ENCODE data around the gene SYNE3. TPM values are rescaled to one million over a fixed set of nuclear protein-coding genes. Genes with fewer than 3 reads are reported as not detected.
"Not testable (repeated sequence)": the region's sequence is repeated elsewhere in the genome, so short reads cannot be mapped to it uniquely, and the experiment has no call there.

The SYNE3 gene
- total RNA-seq, 1 donor from 2014 or later, result 11.3 TPM

DNA sequence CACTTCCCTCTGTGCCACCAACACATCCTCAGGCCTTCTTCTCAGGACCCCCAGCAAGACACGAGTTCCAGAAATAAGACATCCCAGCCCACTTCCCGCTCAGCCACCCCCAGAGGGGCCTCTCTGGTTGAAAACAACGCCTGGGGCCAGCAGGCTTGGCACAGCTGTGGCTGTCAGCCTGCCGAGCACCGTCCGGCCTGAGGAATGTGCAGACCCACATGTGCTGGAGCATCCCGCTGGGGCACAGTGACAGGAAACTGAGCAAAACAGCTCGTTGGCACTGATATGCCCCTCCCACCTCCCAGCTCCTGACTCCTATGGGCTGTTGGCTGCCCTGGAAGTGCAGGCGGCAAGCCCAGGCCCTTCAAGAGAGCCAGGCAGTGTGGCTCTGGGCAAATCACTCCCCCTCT lies 1.4 kb downstream of the SYNE3 start:
- Histone ChIP-seq H3K4me3 (peak overlapping the region; percentile 91), H3K27me3 (ENCODE audit: low read depth) (no peaks in the 10 kb centered on the region), H3K4me1 (peaks cover 77% of the 10 kb centered on the region), H3K27ac (replicated peaks) (peak overlapping the region; percentile 94), H3K36me3 (no peaks in the 10 kb centered on the region), H3K9me3 (replicated peaks) (no peaks in the 10 kb centered on the region)
- intact Hi-C loops (cut with micrococcal nuclease), result no loop called here
- peak; percentile 67 for DNase-seq
- TF ChIP-seq, protein P1, sequence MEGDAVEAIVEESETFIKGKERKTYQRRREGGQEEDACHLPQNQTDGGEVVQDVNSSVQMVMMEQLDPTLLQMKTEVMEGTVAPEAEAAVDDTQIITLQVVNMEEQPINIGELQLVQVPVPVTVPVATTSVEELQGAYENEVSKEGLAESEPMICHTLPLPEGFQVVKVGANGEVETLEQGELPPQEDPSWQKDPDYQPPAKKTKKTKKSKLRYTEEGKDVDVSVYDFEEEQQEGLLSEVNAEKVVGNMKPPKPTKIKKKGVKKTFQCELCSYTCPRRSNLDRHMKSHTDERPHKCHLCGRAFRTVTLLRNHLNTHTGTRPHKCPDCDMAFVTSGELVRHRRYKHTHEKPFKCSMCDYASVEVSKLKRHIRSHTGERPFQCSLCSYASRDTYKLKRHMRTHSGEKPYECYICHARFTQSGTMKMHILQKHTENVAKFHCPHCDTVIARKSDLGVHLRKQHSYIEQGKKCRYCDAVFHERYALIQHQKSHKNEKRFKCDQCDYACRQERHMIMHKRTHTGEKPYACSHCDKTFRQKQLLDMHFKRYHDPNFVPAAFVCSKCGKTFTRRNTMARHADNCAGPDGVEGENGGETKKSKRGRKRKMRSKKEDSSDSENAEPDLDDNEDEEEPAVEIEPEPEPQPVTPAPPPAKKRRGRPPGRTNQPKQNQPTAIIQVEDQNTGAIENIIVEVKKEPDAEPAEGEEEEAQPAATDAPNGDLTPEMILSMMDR (IDR thresholded peaks at IDR 0.05; ENCODE audit: borderline replicate concordance), result no peak

DNA sequence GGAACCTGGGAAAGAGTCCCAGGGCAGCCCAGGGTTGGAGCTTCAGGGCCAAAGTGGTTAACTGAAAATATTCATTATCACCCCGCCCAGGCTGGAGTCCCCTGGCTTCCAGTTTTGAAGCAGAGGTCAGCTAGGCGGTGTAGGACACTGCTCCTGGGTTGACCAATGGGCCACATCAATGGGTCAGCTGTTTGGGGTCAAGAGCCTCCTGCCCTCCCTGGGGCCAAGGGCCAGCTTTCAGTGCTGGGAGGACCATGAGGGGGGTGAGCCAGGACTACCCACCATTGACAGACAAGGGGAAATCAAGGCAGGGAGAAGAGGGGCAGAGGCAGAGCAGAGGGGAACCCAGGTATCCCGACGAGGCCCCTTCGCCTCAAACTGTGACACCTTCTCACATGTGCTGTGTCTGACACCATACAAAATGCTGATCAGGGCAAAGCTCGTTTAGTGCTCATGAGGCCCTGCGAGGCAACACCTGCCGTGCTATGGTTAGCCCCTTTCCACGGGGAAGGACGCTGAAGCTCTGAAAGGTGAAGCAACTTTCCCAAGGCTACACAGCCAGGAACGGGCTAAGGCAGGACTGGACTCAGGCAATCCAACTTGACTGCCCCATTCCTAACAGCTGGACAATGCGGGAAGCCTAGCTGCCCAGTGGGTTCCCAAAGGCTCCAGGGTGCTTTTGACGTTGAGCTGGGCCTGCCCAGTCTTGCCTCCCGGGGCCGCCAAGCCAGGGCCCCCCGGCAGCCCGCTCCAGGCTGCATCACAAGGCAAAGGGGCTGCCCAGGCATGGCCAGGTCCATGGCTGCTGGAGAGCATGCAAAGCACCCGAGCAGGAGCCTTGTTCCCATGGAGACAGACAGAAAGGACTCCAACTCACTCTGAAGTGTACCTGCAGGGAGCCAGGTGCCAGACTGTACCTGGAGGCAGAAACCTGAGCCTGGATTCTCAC lies 2.0 kb downstream of the SYNE3 start:
- peaks cover 73% of the 10 kb centered on the region for H3K4me1 ChIP-seq
- no peaks in the 10 kb centered on the region for H3K36me3 ChIP-seq
- H3K27me3 ChIP-seq (ENCODE audit: low read depth), result no peaks in the 10 kb centered on the region
- peak overlapping the region; percentile 94 for H3K27ac ChIP-seq (replicated peaks)
- peak overlapping the region; percentile 91 for H3K4me3 ChIP-seq
- H3K9me3 ChIP-seq (replicated peaks), result no peaks in the 10 kb centered on the region
- intact Hi-C loops (cut with micrococcal nuclease), result no loop called here
- TF ChIP-seq, protein P1 (IDR thresholded peaks at IDR 0.05; ENCODE audit: borderline replicate concordance), result no peak
- no peak for DNase-seq

DNA sequence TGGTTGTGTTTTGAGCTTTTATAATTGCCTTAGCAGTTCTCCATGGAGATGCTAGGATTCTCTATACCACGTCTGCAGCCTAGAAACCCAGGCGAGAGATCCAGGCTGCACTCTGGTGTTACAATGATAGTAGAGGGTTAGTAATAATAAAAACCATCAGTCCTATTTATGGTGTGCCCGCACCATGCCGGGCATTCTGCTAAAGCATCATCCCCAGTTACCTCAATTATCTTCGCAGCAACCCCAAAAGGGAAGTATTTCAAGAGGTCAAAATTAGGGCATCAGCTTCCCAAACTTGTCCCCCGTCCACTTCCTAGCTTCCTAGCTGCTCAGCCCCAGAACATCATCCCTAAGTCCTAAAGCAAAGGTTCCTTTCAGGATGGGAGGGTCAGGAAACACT lies 3.2 kb downstream of the SYNE3 start:
- intact Hi-C loops (cut with micrococcal nuclease), result no loop called here
- no peak for DNase-seq

DNA sequence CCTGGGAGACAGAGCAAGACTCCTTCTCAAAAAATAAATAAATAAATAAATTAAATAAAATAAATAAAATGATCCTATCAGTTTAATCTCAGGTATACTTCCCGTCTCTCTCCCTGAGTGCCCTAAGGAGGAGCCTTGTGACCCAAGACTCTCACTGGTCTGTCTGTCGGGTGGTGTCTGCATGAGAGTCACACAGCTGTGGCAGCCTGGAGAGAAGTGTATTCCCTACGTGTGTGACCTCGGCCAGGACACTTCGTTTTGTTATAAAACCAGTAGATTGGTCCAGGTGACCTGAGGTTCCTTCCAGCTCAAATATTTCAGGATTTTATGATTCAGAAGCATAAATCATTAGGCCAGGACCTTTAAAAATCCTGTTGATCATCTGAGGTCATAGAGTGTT lies 4.8 kb downstream of the SYNE3 start:
- TF ChIP-seq, protein P1 (IDR thresholded peaks at IDR 0.05; ENCODE audit: borderline replicate concordance), result no peak
- Histone ChIP-seq H3K4me3 (no peak overlapping the region), H3K27ac (replicated peaks) (peak overlapping the region; percentile 15), H3K27me3 (ENCODE audit: low read depth) (no peaks in the 10 kb centered on the region), H3K9me3 (replicated peaks) (no peaks in the 10 kb centered on the region), H3K36me3 (no peaks in the 10 kb centered on the region), H3K4me1 (peaks cover 73% of the 10 kb centered on the region)
- DNase-seq, result no peak
- intact Hi-C loops (cut with micrococcal nuclease), result no loop called here

More for the DNA sequence above, 3.2 kb downstream of the SYNE3 start:
- no peaks in the 10 kb centered on the region for H3K36me3 ChIP-seq
- H3K27me3 ChIP-seq (ENCODE audit: low read depth), result no peaks in the 10 kb centered on the region
- H3K4me3 ChIP-seq, result no peak overlapping the region
- TF ChIP-seq, protein P1 (IDR thresholded peaks at IDR 0.05; ENCODE audit: borderline replicate concordance), result no peak
- H3K9me3 ChIP-seq (replicated peaks), result no peaks in the 10 kb centered on the region
- H3K4me1 ChIP-seq, result peaks cover 73% of the 10 kb centered on the region
- H3K27ac ChIP-seq (replicated peaks), result peak overlapping the region; percentile 94

DNA sequence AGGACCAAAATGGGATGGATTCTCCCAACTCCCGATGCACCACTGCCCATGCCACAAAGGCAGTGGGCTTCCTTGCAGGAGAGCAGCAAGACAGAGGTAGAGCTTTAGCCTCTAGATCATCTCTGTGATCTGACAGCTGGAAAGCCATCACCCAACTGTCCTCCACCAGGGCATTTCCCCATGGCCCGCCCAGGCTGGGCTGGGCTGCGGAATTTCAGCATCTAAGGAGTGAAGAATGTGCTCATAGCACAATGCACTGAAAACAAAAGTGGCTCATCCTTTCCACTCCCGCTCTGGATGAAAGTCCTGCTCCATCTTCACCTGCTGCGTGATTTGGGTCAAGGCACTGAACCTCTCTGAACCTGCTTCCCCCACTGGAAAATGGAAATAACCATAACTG lies 5.6 kb downstream of the SYNE3 start:
- H3K4me3 ChIP-seq, result no peak overlapping the region
- no peaks in the 10 kb centered on the region for H3K9me3 ChIP-seq (replicated peaks)
- DNase-seq, result no peak
- TF ChIP-seq, protein P1 (IDR thresholded peaks at IDR 0.05; ENCODE audit: borderline replicate concordance), result no peak
- no peak overlapping the region for H3K27ac ChIP-seq (replicated peaks)
- no peaks in the 10 kb centered on the region for H3K36me3 ChIP-seq
- H3K4me1 ChIP-seq, result peaks cover 74% of the 10 kb centered on the region
- no peaks in the 10 kb centered on the region for H3K27me3 ChIP-seq (ENCODE audit: low read depth)
- intact Hi-C loops (cut with micrococcal nuclease), result no loop called here

DNA sequence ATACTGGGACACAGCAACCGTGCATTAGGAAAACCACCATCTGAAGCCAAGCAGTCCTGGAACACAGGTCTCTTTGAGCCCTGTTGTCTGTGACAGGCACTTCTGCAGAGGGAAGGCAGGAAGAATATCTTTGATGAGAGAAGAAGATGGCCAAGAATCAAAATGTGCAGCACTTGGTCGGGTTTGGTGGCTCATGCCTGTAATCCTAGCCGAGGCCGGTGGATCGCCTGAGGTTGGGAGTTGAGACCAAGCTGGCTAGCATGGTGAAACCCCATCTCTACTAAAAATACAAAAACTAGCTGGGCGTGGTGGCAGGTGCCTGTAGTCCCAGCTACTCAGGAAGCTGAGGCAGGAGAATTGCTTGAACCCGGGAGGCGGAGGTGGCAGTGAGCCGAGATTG lies 6.1 kb downstream of the SYNE3 start:
- H3K27me3 ChIP-seq (ENCODE audit: low read depth); DNase-seq; H3K27ac ChIP-seq (replicated peaks); H3K36me3 ChIP-seq; H3K9me3 ChIP-seq (replicated peaks); intact Hi-C loops (cut with micrococcal nuclease); H3K4me3 ChIP-seq: not testable (repeated sequence)
- peaks cover 73% of the 10 kb centered on the region for H3K4me1 ChIP-seq
